Measurements from ENCODE around the gene GMFB.
"Not testable (repeated sequence)": the region's sequence is repeated elsewhere in the genome, so short reads cannot be mapped to it uniquely, and the experiment has no call there.

The GMFB gene

DNA sequence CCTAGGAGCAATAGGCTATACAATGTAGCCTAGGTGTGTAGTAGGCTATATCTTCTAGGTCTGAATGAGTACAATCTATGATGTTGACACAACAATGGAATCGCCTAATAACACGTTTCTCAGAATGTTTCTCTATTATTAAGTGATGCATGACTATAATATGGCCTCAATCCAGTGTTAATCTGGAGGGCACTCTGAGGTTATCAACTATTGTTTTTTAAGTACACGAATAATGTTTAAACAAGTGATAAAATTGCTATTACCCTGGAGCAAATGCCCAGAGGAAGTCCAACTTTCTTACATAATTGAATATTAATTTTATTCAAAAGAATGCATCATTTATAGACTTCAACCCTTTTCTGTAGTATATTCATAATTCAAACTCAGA lies 31.2 kb downstream of the GMFB start:
- DNase-seq (ENCODE audit: low read depth) = no peak

DNA sequence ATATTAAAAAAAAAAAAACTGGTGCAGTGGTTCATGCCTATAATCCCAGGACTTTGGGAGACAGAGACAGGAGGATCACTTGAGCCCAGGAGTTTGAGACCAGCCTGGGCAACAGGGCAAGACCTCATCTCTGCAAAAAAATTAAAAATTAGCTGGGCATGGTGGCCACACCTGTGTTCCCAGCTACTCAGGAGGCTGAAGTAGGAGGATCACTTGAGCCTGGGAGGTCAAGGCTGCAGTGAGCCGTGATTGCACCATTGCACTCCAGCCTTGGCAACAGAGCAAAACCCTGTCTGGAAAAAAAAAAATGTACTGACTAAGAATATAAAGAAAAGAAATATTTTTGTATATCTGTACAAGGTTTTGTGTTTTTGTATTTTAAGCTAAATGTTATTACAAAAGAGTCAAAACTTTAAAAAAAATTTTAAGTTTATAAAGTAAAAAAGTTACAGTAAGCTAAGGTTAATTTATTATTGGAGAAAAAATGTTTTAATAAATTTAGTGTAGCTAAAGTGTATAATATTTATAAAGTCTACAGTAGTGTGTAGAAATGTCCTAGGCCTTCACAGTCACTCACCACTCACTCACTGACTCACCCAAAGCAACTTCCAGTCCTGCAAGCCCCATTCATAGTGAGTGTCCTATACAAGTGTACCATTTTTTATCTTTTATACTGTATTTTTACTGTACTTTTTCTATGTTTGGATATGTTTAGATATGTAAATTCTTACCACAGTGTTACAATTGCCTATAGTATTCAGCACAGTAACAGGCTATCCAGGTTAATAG lies 31.8 kb downstream of the GMFB start:
- not testable (repeated sequence) for DNase-seq (ENCODE audit: low read depth)

DNA sequence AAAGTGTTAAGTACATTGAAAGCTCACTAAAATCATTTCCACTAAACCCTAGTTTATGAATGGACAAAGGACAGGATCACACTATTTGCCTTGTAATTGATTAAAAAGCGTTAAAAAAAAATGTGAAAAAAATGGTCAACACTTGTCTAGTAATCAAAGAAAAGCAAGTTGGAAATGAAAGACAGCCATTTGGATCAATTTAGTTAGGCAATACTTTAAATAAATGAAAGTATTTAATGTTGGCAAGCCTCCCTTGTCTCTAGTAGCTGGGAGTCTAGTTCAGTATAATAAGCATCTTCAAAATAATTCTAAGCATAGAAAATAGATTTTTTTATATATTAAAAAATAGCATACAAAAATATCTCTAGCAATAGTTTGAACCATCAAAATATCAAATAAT lies 33.4 kb downstream of the GMFB start:
- no peak for DNase-seq (ENCODE audit: low read depth)

DNA sequence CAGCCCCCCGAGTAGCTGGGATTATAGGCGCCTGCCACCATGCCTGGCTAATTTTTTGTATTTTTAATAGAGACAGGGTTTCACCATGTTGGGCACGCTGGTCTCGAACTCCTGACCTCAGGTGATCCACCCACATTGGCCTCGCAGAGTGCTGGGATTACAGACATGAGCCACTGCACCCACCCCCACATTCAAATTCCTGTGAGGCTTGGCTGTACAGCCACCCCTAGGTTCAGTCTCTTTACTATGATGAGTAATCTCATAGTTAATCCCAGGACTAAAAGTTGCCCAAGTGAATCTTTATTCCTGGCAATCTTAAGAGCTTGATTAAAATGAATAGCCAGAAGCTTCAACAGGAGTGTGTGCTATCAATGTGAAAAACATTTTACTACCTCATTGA lies 34.8 kb downstream of the GMFB start:
- DNase-seq (ENCODE audit: low read depth) = not testable (repeated sequence)

DNA sequence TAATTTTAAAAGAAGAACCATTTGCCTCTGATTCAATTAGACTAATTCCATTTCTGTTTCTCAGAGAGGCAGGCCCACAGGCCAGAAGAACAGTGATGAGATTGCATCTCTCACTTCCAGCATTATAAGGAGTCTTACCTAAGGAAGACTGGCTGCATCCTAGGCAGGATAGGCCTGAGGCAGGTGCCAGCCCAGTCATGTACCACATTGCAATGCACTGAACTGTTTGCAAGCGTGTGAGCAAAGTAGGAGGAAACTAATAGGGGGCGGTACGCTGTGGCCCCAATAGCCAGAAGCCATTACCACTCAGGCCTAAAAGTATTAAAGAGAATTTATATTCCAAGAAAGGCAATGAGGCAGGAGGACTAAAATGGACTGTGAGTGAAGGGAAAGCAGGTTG lies 35.5 kb downstream of the GMFB start:
- DNase-seq (ENCODE audit: low read depth) = no peak

DNA sequence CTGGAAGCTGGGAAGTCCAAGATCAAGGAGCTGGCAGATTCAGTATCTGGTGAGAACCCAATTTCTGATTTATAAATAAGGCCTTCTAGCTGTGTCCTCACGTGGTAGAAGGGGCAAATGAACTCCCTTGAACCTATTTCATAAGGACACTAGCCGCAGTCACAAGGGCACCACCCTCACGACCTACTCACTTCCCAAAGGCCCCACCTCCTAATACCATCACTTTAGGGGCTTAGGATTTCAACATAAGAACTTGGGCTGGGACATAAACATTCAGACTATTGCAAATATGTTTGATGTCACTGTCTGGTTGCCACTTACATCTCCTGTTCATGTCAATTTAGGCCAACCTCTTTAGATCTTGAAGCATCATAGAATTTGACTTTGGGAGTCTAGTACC lies 36.8 kb downstream of the GMFB start:
- no peak for DNase-seq (ENCODE audit: low read depth)

DNA sequence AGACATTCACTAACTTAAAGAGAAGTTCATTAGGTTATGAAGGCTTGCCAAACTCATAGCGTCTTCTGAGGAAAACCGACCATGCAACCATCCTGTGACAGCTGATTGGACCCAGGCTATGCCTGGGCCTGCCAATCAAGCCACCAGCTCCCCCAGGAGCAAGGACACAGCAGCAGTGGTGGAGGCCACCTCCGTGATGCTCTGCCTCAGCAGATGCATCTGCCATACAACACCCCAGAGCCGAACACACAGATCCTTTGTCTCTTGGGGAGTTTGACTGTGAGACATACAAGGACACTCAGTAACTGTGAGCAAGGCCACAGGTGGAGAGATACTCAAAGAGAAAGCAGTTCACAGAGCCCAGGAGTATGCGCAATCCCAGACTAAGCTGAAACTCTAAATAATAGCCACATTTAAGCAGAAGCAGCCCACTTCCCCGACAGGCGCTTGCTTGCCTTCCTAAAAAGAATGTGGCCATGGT lies 37.6 kb downstream of the GMFB start:
- no peak for DNase-seq (ENCODE audit: low read depth)

DNA sequence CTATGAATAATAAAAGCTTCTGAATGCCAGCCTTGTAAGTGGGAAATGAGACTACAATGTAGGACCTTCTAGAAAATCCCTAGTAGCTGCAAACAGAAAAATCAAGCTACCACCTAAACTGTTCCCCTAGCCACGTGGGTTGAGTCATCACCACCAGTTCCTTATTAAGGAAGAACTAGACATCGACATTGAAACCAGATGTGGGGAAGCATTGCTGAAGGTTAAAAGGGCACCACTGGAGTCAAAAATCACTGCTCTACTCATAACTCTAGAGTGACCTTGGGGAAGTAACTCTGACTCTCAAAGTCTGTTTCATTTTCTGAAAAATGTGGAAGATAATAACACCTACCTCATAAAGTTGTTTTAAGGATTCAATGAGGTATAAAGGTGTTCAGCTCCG lies 38.2 kb downstream of the GMFB start:
- peak; percentile 41 for DNase-seq (ENCODE audit: low read depth)

DNA sequence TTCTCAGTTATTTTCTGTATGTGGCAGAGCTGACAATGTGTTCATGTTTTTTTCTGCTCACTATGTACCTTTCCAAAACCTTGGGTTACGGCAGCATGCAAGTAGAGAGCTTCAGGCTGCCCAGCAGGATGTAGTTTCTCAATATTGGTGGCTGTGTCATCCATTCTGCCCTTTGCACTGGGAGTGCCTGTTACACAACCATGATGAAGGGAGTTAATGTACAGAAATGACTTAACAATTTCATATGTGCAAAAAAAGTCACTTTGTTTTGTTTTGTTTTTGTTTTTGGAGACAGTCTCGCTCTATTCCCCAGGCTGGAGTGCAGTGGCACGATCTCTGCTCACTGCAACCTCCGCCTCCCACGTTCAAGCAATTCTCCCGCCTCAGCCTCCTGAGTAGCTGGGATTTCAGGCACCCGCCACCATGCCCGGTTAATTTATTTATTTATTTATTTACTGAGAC lies 41.5 kb downstream of the GMFB start:
- peak; percentile 56 for DNase-seq (ENCODE audit: low read depth)

DNA sequence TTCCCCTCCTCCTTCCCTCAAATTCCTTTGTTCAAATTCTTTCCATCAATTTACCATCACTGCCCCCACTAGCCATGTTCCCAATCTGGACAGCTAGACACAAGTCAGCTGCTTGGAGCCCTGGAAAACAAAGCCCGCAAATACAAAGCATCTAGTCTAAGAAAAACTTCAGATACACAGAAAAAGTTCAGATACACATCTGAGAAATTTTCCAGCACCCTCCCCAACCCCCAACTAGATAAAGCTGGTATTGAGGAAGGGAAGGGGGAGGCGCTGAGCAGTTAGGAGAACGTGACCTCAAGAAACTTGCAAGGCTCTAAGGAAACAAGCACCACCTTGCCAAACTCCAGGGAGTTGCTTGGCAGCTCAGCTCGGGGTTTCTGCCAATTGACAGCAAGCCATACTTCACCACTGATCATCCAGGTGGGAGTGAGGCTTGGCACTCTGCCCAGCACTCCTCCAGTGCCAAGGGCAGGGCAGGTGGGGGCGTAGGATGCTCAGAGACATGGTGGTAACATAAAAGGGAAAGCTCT lies 42.6 kb downstream of the GMFB start:
- no peak for DNase-seq (ENCODE audit: low read depth)

DNA sequence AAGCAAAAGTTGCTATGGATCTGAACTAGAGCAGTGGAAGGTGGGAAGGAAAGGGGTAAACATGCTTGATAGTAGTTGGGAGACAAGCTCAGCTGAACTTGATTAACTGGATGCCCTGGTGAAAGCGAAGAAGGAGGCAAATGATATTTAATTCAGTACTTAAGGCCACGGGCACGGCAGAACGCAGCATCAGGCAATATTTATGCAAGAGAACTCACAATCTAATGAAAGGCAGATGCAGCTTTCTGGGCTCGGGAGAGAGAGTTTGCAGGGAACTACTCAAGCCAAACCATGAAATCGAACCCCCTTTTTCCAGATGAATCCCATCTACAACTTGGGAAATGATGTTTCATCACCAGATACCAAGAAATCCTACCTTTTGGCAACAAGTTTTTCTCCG lies 44.1 kb downstream of the GMFB start:
- DNase-seq (ENCODE audit: low read depth) = no peak

DNA sequence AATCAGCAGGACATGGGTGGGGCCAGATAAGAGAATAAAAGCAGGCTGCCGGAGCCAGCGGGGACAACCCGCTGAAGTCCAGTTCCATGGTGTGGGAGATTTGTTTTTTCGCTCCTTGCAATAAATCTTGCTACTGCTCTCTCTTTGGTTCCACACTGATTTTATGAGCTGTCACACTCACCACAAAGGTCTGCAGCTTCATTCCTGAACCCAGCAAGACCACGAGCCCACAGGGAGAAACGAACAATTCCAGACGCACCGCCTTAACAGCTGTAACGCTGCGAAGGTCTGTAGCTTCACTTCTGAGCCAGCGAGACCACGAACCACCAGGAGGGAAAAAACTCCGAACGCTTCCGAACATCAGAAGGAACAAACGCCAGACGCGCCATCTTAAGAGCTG lies 44.8 kb downstream of the GMFB start:
- DNase-seq (ENCODE audit: low read depth) = no peak

DNA sequence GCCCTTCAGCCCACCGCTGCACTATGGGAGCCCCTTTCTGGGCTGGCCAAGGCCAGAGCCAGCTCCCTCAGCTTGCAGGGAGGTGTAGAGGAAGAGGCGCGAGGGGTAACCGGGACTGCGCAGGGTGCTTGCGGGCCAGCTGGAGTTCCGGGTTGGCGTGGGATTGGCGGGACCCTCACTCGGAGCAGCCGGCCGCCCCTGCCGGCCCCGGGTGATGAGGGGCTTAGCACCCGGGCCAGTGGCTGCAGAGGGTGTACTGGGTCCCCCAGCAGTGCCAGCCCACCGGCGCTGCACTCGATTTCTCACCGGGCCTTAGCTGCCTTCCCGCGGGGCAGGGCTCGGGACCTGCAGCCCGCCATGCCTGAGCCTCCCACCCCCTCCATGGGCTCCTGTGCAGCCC lies 45.8 kb downstream of the GMFB start:
- DNase-seq (ENCODE audit: low read depth) = not testable (repeated sequence)

DNA sequence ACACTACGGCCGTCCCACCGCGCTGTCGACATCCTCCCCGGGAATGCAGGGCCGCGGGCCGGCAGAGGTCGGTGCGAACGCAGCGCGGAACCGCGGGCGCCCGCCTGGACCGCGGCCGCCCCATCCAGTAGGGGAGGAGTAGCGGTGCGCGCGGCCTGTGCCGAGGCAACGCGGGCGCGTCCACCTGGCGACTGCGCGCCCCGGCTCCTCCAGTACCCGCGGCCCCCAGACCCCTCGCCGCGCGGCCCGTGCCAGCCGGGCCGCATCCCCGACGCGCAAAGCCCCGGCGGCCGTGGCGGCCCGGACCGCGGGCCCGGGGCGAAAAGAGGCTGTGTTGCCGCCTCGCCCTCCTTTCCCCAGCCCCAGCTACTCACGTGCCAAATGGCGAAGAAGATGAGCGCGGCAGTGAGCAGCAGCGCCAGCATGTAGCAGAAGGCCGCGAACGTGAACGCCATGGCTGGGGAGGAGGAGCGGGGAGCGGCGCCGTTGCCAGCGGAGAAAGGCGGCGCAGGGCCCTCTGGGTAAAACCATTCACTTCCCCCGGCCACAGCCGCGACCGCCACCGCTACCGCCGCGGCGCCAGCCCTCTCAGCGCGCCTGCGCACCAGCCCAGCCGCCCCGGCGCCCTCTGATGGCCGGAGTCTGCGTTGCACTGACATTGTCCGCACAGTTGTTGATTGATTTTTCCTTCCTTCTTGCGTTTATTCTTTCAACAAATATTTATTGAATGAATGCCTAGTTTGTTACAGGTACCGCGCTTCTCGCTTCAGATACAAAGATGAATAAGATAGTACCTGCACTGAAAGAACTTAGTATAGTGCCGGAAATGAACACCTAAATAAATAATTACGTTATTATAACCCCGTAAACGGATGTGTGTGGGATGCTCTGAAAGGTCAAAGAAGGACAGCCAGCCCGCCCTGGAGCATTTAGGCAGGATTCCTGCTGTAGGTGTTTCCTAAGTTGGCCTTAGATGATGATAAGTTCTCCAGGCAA lies 47.6 kb downstream of the GMFB start, which contains the start of gene CNIH1:
TSS of gene CNIH1 (minus strand) at position 502 of the 996 bp plus-strand sequence. CDS start at position 455, 47 bp downstream.
- DNase-seq (ENCODE audit: low read depth) = peak; percentile 61

DNA sequence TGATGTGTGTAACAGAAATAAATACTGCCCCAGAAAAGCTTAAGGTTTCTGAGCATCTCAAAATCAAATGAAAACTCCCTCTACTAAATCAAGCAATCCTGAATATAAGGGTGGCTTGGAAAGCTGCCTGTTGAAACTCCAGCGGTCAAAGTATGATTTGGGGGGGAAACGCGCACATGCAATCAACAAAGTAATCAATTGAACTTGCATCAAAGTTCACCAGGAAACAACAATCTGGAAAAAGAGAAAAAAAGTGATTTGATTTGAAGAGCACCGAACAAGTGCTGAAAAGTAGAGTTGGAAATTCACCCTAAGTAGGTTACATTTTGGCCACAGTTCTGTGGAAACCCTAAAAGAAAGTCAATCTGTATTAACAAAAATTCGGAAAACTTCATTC lies 48.3 kb downstream of the GMFB start:
- no peak for DNase-seq (ENCODE audit: low read depth)

DNA sequence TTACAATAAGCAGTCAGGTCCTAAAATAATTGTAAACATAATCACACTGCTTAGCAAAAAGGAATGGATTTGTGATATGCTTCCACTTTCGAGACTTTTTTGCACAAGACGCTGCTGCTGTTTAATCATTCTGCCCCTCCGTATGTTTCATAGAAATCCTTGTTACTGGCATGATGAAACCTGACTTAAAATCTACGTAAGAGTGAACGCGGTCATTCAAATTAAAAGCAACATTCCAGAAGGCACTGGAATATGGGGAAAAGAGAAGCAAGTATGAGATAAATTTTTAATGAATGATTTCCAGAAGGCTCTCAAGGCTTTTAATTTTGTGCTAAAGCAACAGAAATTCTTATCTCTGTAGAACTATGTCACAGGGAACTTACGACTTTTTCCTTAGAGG lies 48.7 kb downstream of the GMFB start:
- no peak for DNase-seq (ENCODE audit: low read depth)

DNA sequence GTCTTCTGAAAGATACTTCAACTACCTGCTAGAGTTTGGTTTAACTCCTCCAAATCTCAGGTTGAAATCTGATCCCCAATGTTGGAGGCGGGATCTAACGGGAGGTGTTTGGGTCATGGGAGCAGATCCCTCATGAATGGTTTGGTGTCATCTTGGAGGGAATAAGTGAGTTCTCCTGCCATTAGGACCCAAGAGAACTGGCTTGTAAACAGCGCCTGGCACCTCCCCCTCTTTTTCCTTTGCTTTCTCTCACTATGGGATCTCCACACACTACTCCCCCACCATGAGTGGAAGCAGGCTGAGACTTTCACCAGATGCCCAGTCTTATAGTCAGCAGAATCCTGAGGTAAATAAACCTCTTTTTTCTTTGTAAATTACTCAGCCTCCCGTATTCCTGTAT lies 50.1 kb downstream of the GMFB start:
- no peak for DNase-seq (ENCODE audit: low read depth)

DNA sequence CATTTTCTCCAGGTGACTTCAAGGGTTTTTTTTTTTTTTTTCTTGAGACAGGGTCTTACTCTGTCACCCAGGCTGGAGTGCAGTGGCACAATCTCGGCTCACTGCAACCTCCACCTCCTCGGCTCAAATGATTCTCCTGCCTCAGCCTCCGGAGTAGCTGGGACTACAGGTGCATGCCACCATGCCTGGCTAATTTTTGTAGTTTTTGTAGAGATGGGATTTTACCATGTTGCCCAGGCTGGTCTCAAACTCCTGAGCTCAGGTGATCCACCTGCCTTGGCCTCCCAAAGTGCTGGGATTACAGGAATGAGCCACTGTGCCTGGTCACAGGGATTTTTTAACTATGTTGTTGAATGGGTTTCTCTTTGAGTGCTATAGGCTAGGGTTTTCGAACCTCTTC lies 50.8 kb downstream of the GMFB start:
- not testable (repeated sequence) for DNase-seq (ENCODE audit: low read depth)

DNA sequence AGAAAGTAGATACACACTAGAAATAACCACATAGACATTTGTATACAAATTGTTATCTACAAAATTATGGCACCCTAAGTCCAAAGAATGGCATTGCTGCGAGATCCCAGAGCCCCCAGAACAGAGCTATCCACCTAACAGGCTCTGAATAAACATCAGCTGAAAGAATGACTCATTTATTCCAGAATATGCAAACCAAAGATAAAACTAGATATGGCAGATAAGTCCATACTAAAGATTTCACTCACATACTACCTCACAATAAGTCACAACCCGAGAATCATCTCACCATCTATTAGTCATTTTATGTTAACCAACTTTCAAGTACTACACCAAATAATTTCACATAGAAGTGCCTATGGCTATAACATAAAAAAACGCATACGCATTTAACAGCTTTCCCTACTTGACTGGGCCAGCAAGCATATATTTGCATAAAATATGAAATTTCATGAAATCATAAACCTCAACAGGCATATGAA lies 53.2 kb downstream of the GMFB start:
- peak; percentile 56 for DNase-seq (ENCODE audit: low read depth)

DNA sequence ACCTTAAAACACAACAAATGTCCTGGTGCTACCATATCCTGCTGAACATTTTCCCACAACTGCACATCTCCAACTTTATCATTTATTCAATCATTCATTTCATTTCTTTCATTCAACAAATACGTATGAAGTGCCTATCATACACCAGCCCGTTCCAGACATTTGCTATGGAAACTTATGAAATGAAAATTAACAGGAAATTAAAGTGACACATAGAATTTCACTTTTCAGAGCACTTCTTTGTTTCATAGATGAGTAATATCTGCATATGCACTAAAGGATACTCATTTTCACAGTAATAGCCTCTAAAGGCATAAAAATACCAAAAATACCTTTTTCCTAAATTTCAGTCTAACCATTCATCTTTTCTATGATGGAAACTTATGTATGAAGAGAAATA lies 60.3 kb downstream of the GMFB start:
- DNase-seq (ENCODE audit: low read depth) = no peak

DNA sequence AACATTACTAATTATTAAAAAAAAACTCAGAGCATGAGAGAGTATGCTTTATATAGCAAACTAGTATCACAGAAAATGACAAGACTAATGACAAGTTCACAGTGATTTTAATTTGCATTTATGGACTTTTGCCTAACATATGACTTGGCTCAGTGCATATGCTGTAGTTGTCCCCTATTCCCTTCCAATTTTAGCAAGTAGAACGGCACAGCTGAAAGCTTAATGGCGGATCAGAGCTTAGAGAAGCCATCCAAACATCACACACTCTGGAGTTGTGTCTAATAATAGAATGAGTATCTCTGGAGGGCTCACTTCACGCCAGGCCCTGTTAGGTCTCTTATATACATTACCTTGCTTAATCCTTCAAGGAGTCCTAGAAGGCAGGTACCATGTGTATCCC lies 60.9 kb downstream of the GMFB start:
- DNase-seq (ENCODE audit: low read depth) = no peak

DNA sequence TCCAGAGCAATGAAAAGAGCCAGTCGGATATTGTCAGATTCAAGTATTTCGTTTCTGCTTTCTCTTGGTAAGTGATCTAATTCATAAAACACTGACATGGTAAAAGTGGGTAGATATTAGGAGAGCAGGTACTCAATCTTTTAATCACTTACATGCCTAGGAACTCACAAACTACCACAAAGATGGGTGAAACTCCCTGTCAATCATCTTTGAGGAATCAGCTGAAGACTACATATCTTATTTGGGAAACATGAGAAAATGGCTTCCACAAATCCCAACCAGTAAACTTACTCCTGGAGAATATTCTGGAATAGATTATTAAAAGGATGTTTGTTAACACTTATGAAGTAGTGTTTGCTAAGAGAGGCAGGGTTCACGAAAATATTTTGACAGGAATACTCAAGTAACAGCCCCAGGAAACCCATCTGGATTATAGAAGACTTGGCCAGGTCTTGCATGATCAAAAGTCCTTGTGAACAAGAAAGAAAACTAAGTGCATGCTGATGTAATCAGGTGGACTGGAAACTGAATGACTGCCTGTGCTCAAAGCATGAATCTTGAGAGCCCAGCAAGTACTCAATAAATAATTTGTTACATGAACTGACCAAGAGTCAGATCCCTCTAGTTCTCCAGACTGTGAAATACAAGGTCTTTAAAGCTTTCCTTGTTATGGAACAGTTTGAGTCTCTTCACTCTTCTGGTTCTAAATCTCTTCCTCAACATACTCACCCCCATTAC lies 63.1 kb downstream of the GMFB start:
- no peak for DNase-seq (ENCODE audit: low read depth)

Measured in HS-5 (cell line).